Body of pancreas (tissue), 4 donors: ENCODE measurements around the gene KRT78. TPM values are rescaled to one million over a fixed set of nuclear protein-coding genes. Genes with fewer than 3 reads are reported as not detected.

Experiments used
- ATAC-seq: fragments of 150-250 bp; one replicate; pipeline ENCODE4 v1.9.1; 2016
- DNase-seq, 4 donors: peaks; one replicate each; pipeline ENCODE4 v3.0.0-alpha.2; 2019
- H3K27ac ChIP-seq, 4 donors: fragments of 200-600 bp; sonication (generic); 1 replicate in 3 of 4; 2 replicates in 1 of 4; pipeline versions ENCODE4 v1.5.1 to v1.6.1; 2016 to 2019; ENCODE audit warnings: mild to moderate bottlenecking in 1 of 4, mixed read lengths in 1 of 4, moderate library complexity in 1 of 4
- H3K27me3 ChIP-seq, 2 donors: fragments of 200-600 bp; sonication (generic); one replicate each; pipeline ENCODE4 v1.6.0; 2016; ENCODE audit warnings: mild to moderate bottlenecking in 1 of 2
- H3K36me3 ChIP-seq, 2 donors: fragments of 200-600 bp; sonication (generic); replicated peaks in 1 of 2; 2 replicates each; pipeline ENCODE4 v1.5.1; 2016; ENCODE audit warnings: low read depth in 2 of 2; ENCODE audit not compliant: insufficient read depth in 1 of 2
- H3K4me1 ChIP-seq: fragments of 200-600 bp; sonication (generic); one replicate; pipeline ENCODE4 v1.6.0; 2016
- H3K4me3 ChIP-seq, 2 donors: fragments of 200-600 bp; sonication (generic); 1 replicate in 1 of 2; 2 replicates in 1 of 2; pipeline ENCODE4 v1.5.1; 2016 to 2019
- H3K9me3 ChIP-seq, 3 donors: fragments of 200-600 bp; sonication (generic); 1 replicate in 2 of 3; 2 replicates in 1 of 3; pipeline ENCODE4 v1.5.1; 2016
- CTCF ChIP-seq, 7 experiments: fragments of 450-650 bp in 4 of 7; fragments of 200-600 bp in 3 of 7; sonication (generic) in 3 of 7; IDR thresholded peaks; one replicate each; pipeline ENCODE4 v1.5.1; 2016 to 2019; ENCODE audit warnings: antibody characterized with exemption in 7 of 7
- POLR2A ChIP-seq, 3 donors: fragments of 450-650 bp; IDR thresholded peaks; one replicate each; pipeline ENCODE4 v1.6.1; 2016; ENCODE audit warnings: antibody characterized with exemption in 3 of 3, mild to moderate bottlenecking in 2 of 3
- WGBS, 2 donors: methylation state at CpG; one replicate each; pipeline ENCODE4 v1.1.5; 2017; 5-methylcytosine and 5-hydroxymethylcytosine counted together
- intact Hi-C: fragments of 100-400 bp; cut with DNase I; formaldehyde crosslinking; loops from one replicate; pipeline ENCODE4 v1.15.1; 2023
- total RNA-seq, 2 donors: library from RNA; depleted of rRNA; stranded (reverse); fragments of >200 nt; gene quantifications; one replicate each; pipeline ENCODE4 v1.1.0, GENCODE V29; 2016

The KRT78 gene
- total RNA-seq, 2 donors from 2014 or later = not detected

- no peaks in the 10 kb centered on the region for H3K27me3 ChIP-seq
- TF ChIP-seq CTCF (IDR thresholded peaks at IDR 0.05) (no peak), POLR2A (IDR thresholded peaks at IDR 0.05) (no peak)
- H3K4me3 ChIP-seq = no peak overlapping the region
- intact Hi-C loops = no loop called here
- H3K4me1 ChIP-seq = no peaks in the 10 kb centered on the region
- no peaks in the 10 kb centered on the region for H3K36me3 ChIP-seq
- DNase-seq (no peak), ATAC-seq (no peak)
- no peaks in the 10 kb centered on the region for H3K9me3 ChIP-seq
- H3K27ac ChIP-seq = no peak overlapping the region
- WGBS, 2 donors = 72 to 89% methylated on average over 5 to 7 of the region's 7 CpGs
These were observed 28.9 kb downstream of the KRT78 start for GRCh38 chr12:52819731-52820510.

GRCh38 chr12:52818887-52819420, 29.8 kb downstream of the KRT78 start:
- no peak for TF ChIP-seq CTCF (IDR thresholded peaks at IDR 0.05)
- no peak for TF ChIP-seq POLR2A (IDR thresholded peaks at IDR 0.05)
- no peaks in the 10 kb centered on the region for H3K36me3 ChIP-seq
- ATAC-seq = no peak
- no peaks in the 10 kb centered on the region for H3K27me3 ChIP-seq
- DNase-seq = no peak
- no peak overlapping the region for H3K4me3 ChIP-seq
- no peak overlapping the region for H3K27ac ChIP-seq
- peaks cover 7% of the 10 kb centered on the region for H3K4me1 ChIP-seq
- intact Hi-C loops = no loop called here
- no peaks in the 10 kb centered on the region for H3K9me3 ChIP-seq
- 50 to 58% methylated on average over 7 of the region's 7 CpGs for WGBS, 2 donors

GRCh38 chr12:52818388-52818787, 30.4 kb downstream of the KRT78 start:
- DNase-seq (no peak), ATAC-seq (no peak)
- H3K36me3 ChIP-seq = no peaks in the 10 kb centered on the region
- WGBS, 2 donors = 65 to 66% methylated on average over 5 to 7 of the region's 7 CpGs
- H3K27ac ChIP-seq = no peak overlapping the region
- peaks cover 9% of the 10 kb centered on the region for H3K4me1 ChIP-seq
- TF ChIP-seq POLR2A (IDR thresholded peaks at IDR 0.05) = no peak
- no peak for TF ChIP-seq CTCF (IDR thresholded peaks at IDR 0.05)
- no peak overlapping the region for H3K4me3 ChIP-seq
- H3K27me3 ChIP-seq = no peaks in the 10 kb centered on the region
- intact Hi-C loops = no loop called here
- H3K9me3 ChIP-seq = no peaks in the 10 kb centered on the region

GRCh38 chr12:52817699-52818238, 31.0 kb downstream of the KRT78 start:
- WGBS, 2 donors = 60% methylated on average over 2 of the region's 2 CpGs
- no peak for TF ChIP-seq POLR2A (IDR thresholded peaks at IDR 0.05)
- TF ChIP-seq CTCF (IDR thresholded peaks at IDR 0.05) = no peak
- H3K27ac ChIP-seq = no peak overlapping the region
- intact Hi-C loops = no loop called here
- H3K9me3 ChIP-seq = no peaks in the 10 kb centered on the region
- H3K4me3 ChIP-seq = no peak overlapping the region
- peaks cover 9% of the 10 kb centered on the region for H3K4me1 ChIP-seq
- H3K36me3 ChIP-seq = no peaks in the 10 kb centered on the region
- DNase-seq (no peak), ATAC-seq (no peak)
- H3K27me3 ChIP-seq = no peaks in the 10 kb centered on the region
